ENCODE measurements around the gene VRK2.
A peak's percentile ranks its signal among the peaks of the same experiment; 100 is the strongest.

VRK2 gene

GRCh38 chr2:58054264-58054663 is 7.7 kb downstream of the VRK2 start:
- Histone ChIP-seq H3K27ac (ENCODE audit: low read depth, low read length) (no peak overlapping the region), H3K27me3 (ENCODE audit: control insufficient read depth, insufficient read depth, low read length) (no peaks in the 10 kb centered on the region), H3K4me1 (ENCODE audit: control insufficient read depth, insufficient read depth, low read length) (peaks cover 39% of the 10 kb centered on the region), H3K9ac (ENCODE audit: low read depth, low read length) (no peak overlapping the region), H3K4me3 (ENCODE audit: low read depth, low read length) (no peak overlapping the region), H3K9me3 (ENCODE audit: control insufficient read depth, insufficient read depth, low read length) (no peaks in the 10 kb centered on the region), H3K36me3 (ENCODE audit: control insufficient read depth, insufficient read depth, low read length) (peaks cover 15% of the 10 kb centered on the region)

- no peak overlapping the region for H3K27ac ChIP-seq (ENCODE audit: low read depth, low read length)
- no peak overlapping the region for H3K4me3 ChIP-seq (ENCODE audit: low read depth, low read length)
- no peaks in the 10 kb centered on the region for H3K27me3 ChIP-seq (ENCODE audit: control insufficient read depth, insufficient read depth, low read length)
- H3K36me3 ChIP-seq (ENCODE audit: control insufficient read depth, insufficient read depth, low read length): peaks cover 10% of the 10 kb centered on the region; the same call in 1 of the 2 replicates
- H3K9me3 ChIP-seq (ENCODE audit: control insufficient read depth, insufficient read depth, low read length): no peaks in the 10 kb centered on the region
- no peak overlapping the region for H3K9ac ChIP-seq (ENCODE audit: low read depth, low read length)
- peaks cover 39% of the 10 kb centered on the region for H3K4me1 ChIP-seq (ENCODE audit: control insufficient read depth, insufficient read depth, low read length)
These were observed 8.6 kb downstream of the VRK2 start for GRCh38 chr2:58055033-58055786.

GRCh38 chr2:58056192-58056916 is 9.7 kb downstream of the VRK2 start:
- Histone ChIP-seq H3K36me3 (ENCODE audit: control insufficient read depth, insufficient read depth, low read length) (peaks cover 15% of the 10 kb centered on the region), H3K27ac (ENCODE audit: low read depth, low read length) (no peak overlapping the region), H3K4me1 (ENCODE audit: control insufficient read depth, insufficient read depth, low read length) (peaks cover 39% of the 10 kb centered on the region), H3K27me3 (ENCODE audit: control insufficient read depth, insufficient read depth, low read length) (no peaks in the 10 kb centered on the region), H3K9me3 (ENCODE audit: control insufficient read depth, insufficient read depth, low read length) (no peaks in the 10 kb centered on the region), H3K9ac (ENCODE audit: low read depth, low read length) (no peak overlapping the region), H3K4me3 (ENCODE audit: low read depth, low read length) (no peak overlapping the region)

- peak overlapping the region; percentile 5 for H3K27ac ChIP-seq (ENCODE audit: low read depth, low read length)
- H3K9ac ChIP-seq (ENCODE audit: low read depth, low read length): no peak overlapping the region
- H3K9me3 ChIP-seq (ENCODE audit: control insufficient read depth, insufficient read depth, low read length): no peaks in the 10 kb centered on the region
- H3K4me3 ChIP-seq (ENCODE audit: low read depth, low read length): no peak overlapping the region
- no peaks in the 10 kb centered on the region for H3K27me3 ChIP-seq (ENCODE audit: control insufficient read depth, insufficient read depth, low read length)
- H3K36me3 ChIP-seq (ENCODE audit: control insufficient read depth, insufficient read depth, low read length): peaks cover 20% of the 10 kb centered on the region
- peaks cover 39% of the 10 kb centered on the region for H3K4me1 ChIP-seq (ENCODE audit: control insufficient read depth, insufficient read depth, low read length)
These were observed 11.3 kb downstream of the VRK2 start for GRCh38 chr2:58057707-58058530.

- no peak overlapping the region for H3K27ac ChIP-seq (ENCODE audit: low read depth, low read length)
- H3K36me3 ChIP-seq (ENCODE audit: control insufficient read depth, insufficient read depth, low read length): peaks cover 19% of the 10 kb centered on the region
- H3K4me1 ChIP-seq (ENCODE audit: control insufficient read depth, insufficient read depth, low read length): no peaks in the 10 kb centered on the region
- H3K27me3 ChIP-seq (ENCODE audit: control insufficient read depth, insufficient read depth, low read length): no peaks in the 10 kb centered on the region
- no peak overlapping the region for H3K9ac ChIP-seq (ENCODE audit: low read depth, low read length)
- H3K4me3 ChIP-seq (ENCODE audit: low read depth, low read length): no peak overlapping the region
- H3K9me3 ChIP-seq (ENCODE audit: control insufficient read depth, insufficient read depth, low read length): no peaks in the 10 kb centered on the region
These were observed 17.0 kb downstream of the VRK2 start for GRCh38 chr2:58063641-58064040.

GRCh38 chr2:58064086-58064485 is 17.5 kb downstream of the VRK2 start:
- H3K27me3 ChIP-seq (ENCODE audit: control insufficient read depth, insufficient read depth, low read length): no peaks in the 10 kb centered on the region
- no peaks in the 10 kb centered on the region for H3K9me3 ChIP-seq (ENCODE audit: control insufficient read depth, insufficient read depth, low read length)
- no peak overlapping the region for H3K9ac ChIP-seq (ENCODE audit: low read depth, low read length)
- H3K4me1 ChIP-seq (ENCODE audit: control insufficient read depth, insufficient read depth, low read length): no peaks in the 10 kb centered on the region
- no peak overlapping the region for H3K27ac ChIP-seq (ENCODE audit: low read depth, low read length)
- no peak overlapping the region for H3K4me3 ChIP-seq (ENCODE audit: low read depth, low read length)
- H3K36me3 ChIP-seq (ENCODE audit: control insufficient read depth, insufficient read depth, low read length): peaks cover 14% of the 10 kb centered on the region

GRCh38 chr2:58065248-58065647 is 18.6 kb downstream of the VRK2 start:
- Histone ChIP-seq H3K4me3 (ENCODE audit: low read depth, low read length) (no peak overlapping the region), H3K27ac (ENCODE audit: low read depth, low read length) (no peak overlapping the region), H3K9me3 (ENCODE audit: control insufficient read depth, insufficient read depth, low read length) (no peaks in the 10 kb centered on the region), H3K36me3 (ENCODE audit: control insufficient read depth, insufficient read depth, low read length) (peaks cover 10% of the 10 kb centered on the region), H3K9ac (ENCODE audit: low read depth, low read length) (no peak overlapping the region), H3K27me3 (ENCODE audit: control insufficient read depth, insufficient read depth, low read length) (no peaks in the 10 kb centered on the region), H3K4me1 (ENCODE audit: control insufficient read depth, insufficient read depth, low read length) (no peaks in the 10 kb centered on the region)

- no peaks in the 10 kb centered on the region for H3K27me3 ChIP-seq (ENCODE audit: control insufficient read depth, insufficient read depth, low read length)
- no peaks in the 10 kb centered on the region for H3K9me3 ChIP-seq (ENCODE audit: control insufficient read depth, insufficient read depth, low read length)
- H3K9ac ChIP-seq (ENCODE audit: low read depth, low read length): no peak overlapping the region
- no peaks in the 10 kb centered on the region for H3K4me1 ChIP-seq (ENCODE audit: control insufficient read depth, insufficient read depth, low read length)
- no peak overlapping the region for H3K4me3 ChIP-seq (ENCODE audit: low read depth, low read length)
- no peak overlapping the region for H3K27ac ChIP-seq (ENCODE audit: low read depth, low read length)
- no peaks in the 10 kb centered on the region for H3K36me3 ChIP-seq (ENCODE audit: control insufficient read depth, insufficient read depth, low read length)
These were observed 20.4 kb downstream of the VRK2 start for GRCh38 chr2:58067001-58067400.

- Histone ChIP-seq H3K27me3 (ENCODE audit: control insufficient read depth, insufficient read depth, low read length) (no peaks in the 10 kb centered on the region), H3K27ac (ENCODE audit: low read depth, low read length) (no peak overlapping the region), H3K36me3 (ENCODE audit: control insufficient read depth, insufficient read depth, low read length) (no peaks in the 10 kb centered on the region), H3K4me3 (ENCODE audit: low read depth, low read length) (no peak overlapping the region), H3K9me3 (ENCODE audit: control insufficient read depth, insufficient read depth, low read length) (no peaks in the 10 kb centered on the region), H3K9ac (ENCODE audit: low read depth, low read length) (no peak overlapping the region), H3K4me1 (ENCODE audit: control insufficient read depth, insufficient read depth, low read length) (no peaks in the 10 kb centered on the region)
These were observed 24.2 kb downstream of the VRK2 start for GRCh38 chr2:58070765-58071164.

- Histone ChIP-seq H3K36me3 (ENCODE audit: control insufficient read depth, insufficient read depth, low read length) (no peaks in the 10 kb centered on the region), H3K27ac (ENCODE audit: low read depth, low read length) (no peak overlapping the region), H3K9ac (ENCODE audit: low read depth, low read length) (no peak overlapping the region), H3K4me1 (ENCODE audit: control insufficient read depth, insufficient read depth, low read length) (no peaks in the 10 kb centered on the region), H3K27me3 (ENCODE audit: control insufficient read depth, insufficient read depth, low read length) (no peaks in the 10 kb centered on the region), H3K9me3 (ENCODE audit: control insufficient read depth, insufficient read depth, low read length) (no peaks in the 10 kb centered on the region), H3K4me3 (ENCODE audit: low read depth, low read length) (no peak overlapping the region)
These were observed 25.5 kb downstream of the VRK2 start for GRCh38 chr2:58072102-58072501.

GRCh38 chr2:58073008-58073407 is 26.4 kb downstream of the VRK2 start:
- Histone ChIP-seq H3K27me3 (ENCODE audit: control insufficient read depth, insufficient read depth, low read length) (no peaks in the 10 kb centered on the region), H3K4me3 (ENCODE audit: low read depth, low read length) (no peak overlapping the region), H3K36me3 (ENCODE audit: control insufficient read depth, insufficient read depth, low read length) (no peaks in the 10 kb centered on the region), H3K27ac (ENCODE audit: low read depth, low read length) (no peak overlapping the region), H3K4me1 (ENCODE audit: control insufficient read depth, insufficient read depth, low read length) (no peaks in the 10 kb centered on the region), H3K9ac (ENCODE audit: low read depth, low read length) (no peak overlapping the region), H3K9me3 (ENCODE audit: control insufficient read depth, insufficient read depth, low read length) (no peaks in the 10 kb centered on the region)

Data from HUES48 (cell line).